SK-N-SH (cell line): ENCODE data around the gene SMYD2. TPM values are rescaled to one million over a fixed set of nuclear protein-coding genes. Genes with fewer than 3 reads are reported as not detected.

Source experiments
- CTCF ChIA-PET: fragments of 300-600, 350-600 bp; formaldehyde crosslinking; extraction: SDS; loops from one replicate; lab custom pipeline; 2021; lab: Yijun Ruan, JAX
- POLR2A ChIA-PET: fragments of 350-600 bp; sonication (Branson Sonifier 250); formaldehyde crosslinking; extraction: SDS; loops from one replicate; lab custom pipeline; 2020; ENCODE audit warnings: antibody characterized with exemption, inconsistent platforms; lab: Yijun Ruan, JAX
- DNase-seq: peaks from one replicate; pipeline ENCODE4 v3.0.0; 2012
- H2AFZ ChIP-seq: fragments of 200-600 bp; sonication (generic); 2 replicates; pipeline ENCODE4 v1.8.1; 2016; ENCODE audit warnings: antibody characterized with exemption, mild to moderate bottlenecking, low read depth
- H3F3A ChIP-seq: fragments of 200-600 bp; sonication (generic); replicated peaks from 2 replicates; pipeline ENCODE3; 2016; ENCODE audit warnings: antibody characterized with exemption, mild to moderate bottlenecking; ENCODE audit not compliant: insufficient read depth
- H3K27ac ChIP-seq, 2 experiments: fragments of 200-500 bp in 1 of 2; fragments of 200-600 bp in 1 of 2; sonication (Bioruptor generic) in 1 of 2; sonication (generic), shearing (Covaris generic) in 1 of 2; 2 replicates each; pipeline versions ENCODE4 v1.5.1 to v1.6.1; 2014 to 2016; ENCODE audit warnings: low read depth in 2 of 2, inconsistent platforms in 1 of 2, low read length in 1 of 2, mild to moderate bottlenecking in 1 of 2, mixed read lengths in 1 of 2
- H3K27me3 ChIP-seq: fragments of 200-600 bp; sonication (generic), shearing (Covaris generic); 2 replicates; pipeline ENCODE4 v1.6.1; 2016; ENCODE audit warnings: mixed run types; ENCODE audit not compliant: insufficient read depth
- H3K36me3 ChIP-seq, 2 experiments: fragments of 200-500 bp in 1 of 2; fragments of 200-600 bp in 1 of 2; sonication (Bioruptor generic) in 1 of 2; sonication (generic) in 1 of 2; replicated peaks in 1 of 2; 2 replicates each; pipeline versions ENCODE3 to v1.5.1; 2014 to 2016; ENCODE audit warnings: low read length in 1 of 2, mild to moderate bottlenecking in 1 of 2; ENCODE audit not compliant: insufficient read depth in 2 of 2, control insufficient read depth in 1 of 2
- H3K4me1 ChIP-seq, 2 experiments: fragments of 200-500 bp in 1 of 2; fragments of 200-600 bp in 1 of 2; sonication (Bioruptor generic) in 1 of 2; sonication (generic), shearing (Covaris generic) in 1 of 2; 2 replicates each; pipeline versions ENCODE4 v1.5.1 to v1.6.1; 2014 to 2016; ENCODE audit warnings: low read depth in 1 of 2, low read length in 1 of 2, mixed run types in 1 of 2; ENCODE audit not compliant: insufficient read depth in 2 of 2, control insufficient read depth in 1 of 2
- H3K4me2 ChIP-seq: fragments of 200-600 bp; sonication (generic), shearing (Covaris generic); 2 replicates; pipeline ENCODE4 v1.6.1; 2017; ENCODE audit warnings: mixed run types
- H3K4me3 ChIP-seq, 2 experiments: fragments of 200-500 bp in 1 of 2; fragments of 200-600 bp in 1 of 2; sonication (Bioruptor generic) in 1 of 2; sonication (generic), shearing (Covaris generic) in 1 of 2; 2 replicates each; pipeline versions ENCODE4 v1.5.1 to v1.8.1; 2014 to 2016; ENCODE audit warnings: low read depth in 2 of 2, inconsistent platforms in 1 of 2, low read length in 1 of 2, mild to moderate bottlenecking in 1 of 2, mixed read lengths in 1 of 2, moderate library complexity in 1 of 2
- H3K79me2 ChIP-seq: fragments of 200-600 bp; sonication (generic); 2 replicates; pipeline ENCODE4 v1.8.1; 2017; ENCODE audit warnings: mild to moderate bottlenecking; ENCODE audit not compliant: insufficient read depth
- H3K9ac ChIP-seq: fragments of 200-600 bp; sonication (generic); 2 replicates; pipeline ENCODE4 v1.6.1; 2017; ENCODE audit warnings: mixed run types
- H3K9me2 ChIP-seq: fragments of 200-600 bp; sonication (generic); 2 replicates; pipeline ENCODE4 v1.6.1; 2017; ENCODE audit warnings: mixed run types
- H3K9me3 ChIP-seq: fragments of 200-600 bp; sonication (generic); 2 replicates; pipeline ENCODE4 v1.6.1; 2017; ENCODE audit warnings: mixed run types, mild to moderate bottlenecking, moderate library complexity
- H4K20me1 ChIP-seq: fragments of 200-600 bp; sonication (generic); 2 replicates; pipeline ENCODE4 v1.6.1; 2017; ENCODE audit warnings: mild to moderate bottlenecking, mixed run types; ENCODE audit not compliant: insufficient read depth
- FOSL2 ChIP-seq: IDR thresholded peaks from 2 replicates; pipeline ENCODE4 v1.4.0; 2012; ENCODE audit warnings: low read depth, mild to moderate bottlenecking, moderate library complexity, borderline replicate concordance
- FOXJ3 ChIP-seq: sonication (generic); formaldehyde crosslinking; IDR thresholded peaks from 2 replicates; pipeline ENCODE4 v1.5.1; 2020; ENCODE audit warnings: mild to moderate bottlenecking, missing genetic modification reagents
- FOXM1 ChIP-seq: IDR thresholded peaks from 2 replicates; pipeline ENCODE4 v1.4.0; 2012; ENCODE audit warnings: low read depth, mild to moderate bottlenecking
- IRF3 ChIP-seq: fragments of 150-350 bp; IDR thresholded peaks from 2 replicates; pipeline ENCODE4 v1.6.1; 2016; ENCODE audit warnings: mild to moderate bottlenecking, low read depth, low read length
- JUND ChIP-seq: IDR thresholded peaks from 2 replicates; pipeline ENCODE4 v1.4.0; 2012
- MAX ChIP-seq: IDR thresholded peaks from 2 replicates; pipeline ENCODE4 v1.4.0; 2012; ENCODE audit warnings: low read depth
- MEF2A ChIP-seq: IDR thresholded peaks from 2 replicates; pipeline ENCODE4 v1.4.0; 2012; ENCODE audit warnings: low read depth, borderline replicate concordance
- MXI1 ChIP-seq: IDR thresholded peaks from 2 replicates; pipeline ENCODE4 v1.6.1; 2012; ENCODE audit warnings: mild to moderate bottlenecking, low read depth, low read length, improper control_type of control experiment
- POLR2AphosphoS5 ChIP-seq: IDR thresholded peaks from 2 replicates; pipeline ENCODE4 v1.6.1; 2012; ENCODE audit warnings: low read depth, low read length
- REST ChIP-seq: IDR thresholded peaks from 2 replicates; pipeline ENCODE4 v1.6.1; 2012; ENCODE audit warnings: mild to moderate bottlenecking, low read depth, low read length, moderate library complexity
- RXRA ChIP-seq: IDR thresholded peaks from 2 replicates; pipeline ENCODE4 v1.4.0; 2012; ENCODE audit warnings: low read depth, mild to moderate bottlenecking, borderline replicate concordance
- SIN3A ChIP-seq: IDR thresholded peaks from 2 replicates; pipeline ENCODE4 v1.6.1; 2012; ENCODE audit warnings: low read depth, mild to moderate bottlenecking, low read length, moderate library complexity, borderline replicate concordance
- SMC3 ChIP-seq: IDR thresholded peaks from 2 replicates; pipeline ENCODE4 v1.6.1; 2012; ENCODE audit warnings: low read depth, low read length, improper control_type of control experiment
- TAF1 ChIP-seq: IDR thresholded peaks from 2 replicates; pipeline ENCODE4 v1.6.1; 2012; ENCODE audit warnings: low read depth, mild to moderate bottlenecking, low read length, moderate library complexity, borderline replicate concordance
- TEAD4 ChIP-seq: IDR thresholded peaks from 2 replicates; pipeline ENCODE4 v1.4.0; 2012; ENCODE audit warnings: mild to moderate bottlenecking, borderline replicate concordance; ENCODE audit not compliant: insufficient read depth
- USF1 ChIP-seq: IDR thresholded peaks from 2 replicates; pipeline ENCODE4 v1.4.0; 2012; ENCODE audit warnings: low read depth, borderline replicate concordance
- YY1 ChIP-seq: IDR thresholded peaks from 2 replicates; pipeline ENCODE4 v1.4.0; 2012; ENCODE audit warnings: low read depth, mild to moderate bottlenecking
- WGBS: methylation state at CpG from one replicate; pipeline ENCODE4 v1.1.6; 2017; ENCODE audit warnings: low lambda C conversion rate; 5-methylcytosine and 5-hydroxymethylcytosine counted together
- polyA plus RNA-seq, 3 experiments: library from polyadenylated mRNA; depleted of rRNA; stranded (reverse); fragments of >200 nt; gene quantifications; 2 replicates each; pipeline ENCODE4 v1.2.3, GENCODE V29; 2012

SMYD2 gene
- polyA plus RNA-seq, 1 of the 3 experiments (the other 2 are of a cell fraction), result 23.1 TPM

- TF ChIP-seq MXI1 (no peak), POLR2AphosphoS5 (no peak), SMC3 (no peak), YY1 (no peak), USF1 (no peak), FOSL2 (no peak), SIN3A (no peak), RXRA (no peak), TEAD4 (no peak), TAF1 (no peak)
Measured at GRCh38 chr1:214349781-214350180, 68.8 kb downstream of the SMYD2 start (continued).

GRCh38 chr1:214351551-214352277, 70.8 kb downstream of the SMYD2 start:
- H3K9me3 ChIP-seq, result no peaks in the 10 kb centered on the region
- no peak overlapping the region for H3K4me2 ChIP-seq
- WGBS, result 87% methylated on average over 2 of the region's 2 CpGs
- DNase-seq, result no peak
- ChIA-PET POLR2A (no interaction called here), CTCF (interaction anchor here (0.9 to 5.7 kb wide), 5 partner anchors 12 to 91 kb away, joined by 3 to 36 read pairs (median 5); no protein-coding TSS in a partner anchor)
- no peaks in the 10 kb centered on the region; the same call in 1 of the 2 replicates for H3K79me2 ChIP-seq
- no peak overlapping the region for H2AFZ ChIP-seq
- no peak overlapping the region for H3K4me3 ChIP-seq
- H3K27ac ChIP-seq, result no peak overlapping the region
- TF ChIP-seq MAX (no peak), FOXJ3 (no peak), FOXM1 (no peak), JUND (no peak), POLR2AphosphoS5 (no peak), MEF2A (no peak), SIN3A (no peak), USF1 (no peak), YY1 (no peak), REST (no peak), IRF3 (no peak), TAF1 (no peak)
- H4K20me1 ChIP-seq, result no peaks in the 10 kb centered on the region
- peaks cover 19% of the 10 kb centered on the region for H3F3A ChIP-seq
- H3K4me1 ChIP-seq, result peaks cover 3 to 23% of the 10 kb centered on the region in 2 experiments; a peak in 2 of 4 replicates
- H3K9ac ChIP-seq, result no peak overlapping the region
- H3K9me2 ChIP-seq, result no peaks in the 10 kb centered on the region
- no peaks in the 10 kb centered on the region for H3K27me3 ChIP-seq
- H3K36me3 ChIP-seq, result peaks cover 42 to 56% of the 10 kb centered on the region in 2 experiments
